G401 (cell line): ENCODE measurements around the gene FOSB. TPM values are rescaled to one million over a fixed set of nuclear protein-coding genes. Genes with fewer than 3 reads are reported as not detected.
"Not testable (repeated sequence)": the region's sequence is repeated elsewhere in the genome, so short reads cannot be mapped to it uniquely, and the experiment has no call there.

Experiments
- DNase-seq: peaks from one replicate; pipeline ENCODE4 v3.0.0-alpha.2; 2015; ENCODE audit warnings: low spot score
- in situ Hi-C: cut with HindIII; loops from 2 replicates; pipeline ENCODE4 v1.10.0; 2016; ENCODE audit warnings: low sequenced_read_pairs, mixed read lengths
- total RNA-seq: library from RNA; depleted of rRNA; stranded (reverse); fragments of >200 nt; shearing (Covaris generic); gene quantifications from 2 replicates; pipeline ENCODE4 v1.2.3, GENCODE V29; 2014; rRNA removed

FOSB gene
- total RNA-seq = 0.31 and 1.5 TPM in 2 replicates

GRCh38 chr19:45467456-45468158 is at the start of gene FOSB:
Gene FOSB, plus strand, starts transcription at chr19:45467996. Its CDS starts 591 bp downstream, at chr19:45468587.
- in situ Hi-C loops = no loop called here
- DNase-seq = peak; percentile 95

- no peak for DNase-seq
- in situ Hi-C loops = no loop called here
These were observed 49.0 kb upstream of the FOSB start for GRCh38 chr19:45418802-45419201.

GRCh38 chr19:45419396-45419795 is 48.4 kb upstream of the FOSB start:
- in situ Hi-C loops = no loop called here
- peak; percentile 20 for DNase-seq

GRCh38 chr19:45419895-45420294 is 47.9 kb upstream of the FOSB start:
- DNase-seq = no peak
- in situ Hi-C loops = no loop called here

GRCh38 chr19:45420356-45420755 is 47.4 kb upstream of the FOSB start:
- no peak for DNase-seq
- in situ Hi-C loops = no loop called here

GRCh38 chr19:45420871-45421270 is 46.9 kb upstream of the FOSB start:
- in situ Hi-C loops = no loop called here

GRCh38 chr19:45421947-45422498 is 45.8 kb upstream of the FOSB start:
- in situ Hi-C loops = no loop called here

More at GRCh38 chr19:45420871-45421270, 46.9 kb upstream of the FOSB start:
- no peak for DNase-seq

GRCh38 chr19:45423033-45423588 is 44.7 kb upstream of the FOSB start:
- in situ Hi-C loops = no loop called here
- DNase-seq = no peak

More at GRCh38 chr19:45421947-45422498, 45.8 kb upstream of the FOSB start:
- DNase-seq = no peak

GRCh38 chr19:45423589-45424190 is 44.1 kb upstream of the FOSB start, which contains the start of gene ERCC1:
Gene ERCC1, minus strand, starts transcription at chr19:45423917. Its CDS starts 543 bp downstream, at chr19:45423374.
- in situ Hi-C loops = no loop called here
- peak; percentile 95 for DNase-seq

GRCh38 chr19:45424191-45425058 is 43.4 kb upstream of the FOSB start:
- in situ Hi-C loops = no loop called here

GRCh38 chr19:45428384-45429231 is 39.2 kb upstream of the FOSB start:
- in situ Hi-C loops = no loop called here
- no peak for DNase-seq

More at GRCh38 chr19:45424191-45425058, 43.4 kb upstream of the FOSB start:
- DNase-seq = no peak

GRCh38 chr19:45429896-45430295 is 37.9 kb upstream of the FOSB start:
- in situ Hi-C loops, DNase-seq: not testable (repeated sequence)

- in situ Hi-C loops, DNase-seq: not testable (repeated sequence)
These were observed 36.8 kb upstream of the FOSB start for GRCh38 chr19:45431008-45431407.

GRCh38 chr19:45432543-45432942 is 35.3 kb upstream of the FOSB start:
- DNase-seq, in situ Hi-C loops: not testable (repeated sequence)

GRCh38 chr19:45437328-45437727 is 30.5 kb upstream of the FOSB start:
- in situ Hi-C loops = no loop called here
- no peak for DNase-seq

GRCh38 chr19:45439190-45439568 is 28.6 kb upstream of the FOSB start:
- in situ Hi-C loops = no loop called here
- DNase-seq = no peak

GRCh38 chr19:45439569-45440258 is 28.1 kb upstream of the FOSB start:
- peak; percentile 84 for DNase-seq
- in situ Hi-C loops = no loop called here

- DNase-seq = no peak
- in situ Hi-C loops = no loop called here
These were observed 27.5 kb upstream of the FOSB start for GRCh38 chr19:45440259-45440638.
